BLaER1 (cell line): ENCODE data around the gene CDKAL1.
A peak's percentile ranks its signal among the peaks of the same experiment; 100 is the strongest.

Experiments
- H3K27ac ChIP-seq: shearing (Covaris generic); formaldehyde crosslinking; 2 replicates; pipeline ENCODE4 v1.8.1; 2022
- H3K27me3 ChIP-seq: shearing (Covaris generic); formaldehyde crosslinking; 2 replicates; pipeline ENCODE4 v1.8.1; 2022
- H3K36me3 ChIP-seq: shearing (Covaris generic); formaldehyde crosslinking; 2 replicates; pipeline ENCODE4 v1.8.1; 2022
- H3K4me1 ChIP-seq: shearing (Covaris generic); formaldehyde crosslinking; 2 replicates; pipeline ENCODE4 v1.8.1; 2022
- H3K4me2 ChIP-seq: shearing (Covaris generic); formaldehyde crosslinking; 2 replicates; pipeline ENCODE4 v1.8.1; 2022
- H3K4me3 ChIP-seq: shearing (Covaris generic); formaldehyde crosslinking; 2 replicates; pipeline ENCODE4 v1.8.1; 2022
- H3K9ac ChIP-seq: shearing (Covaris generic); formaldehyde crosslinking; 2 replicates; pipeline ENCODE4 v1.8.1; 2022
- H3K9me3 ChIP-seq: shearing (Covaris generic); formaldehyde crosslinking; 2 replicates; pipeline ENCODE4 v1.8.1; 2022
- H4K20me1 ChIP-seq: shearing (Covaris generic); formaldehyde crosslinking; 2 replicates; pipeline ENCODE4 v1.8.1; 2022
- Cebpa-rat ChIP-seq: shearing (Covaris generic); IDR thresholded peaks from 2 replicates; pipeline ENCODE4 v1.8.1; 2022

Gene CDKAL1

GRCh38 chr6:21142741-21143140 is 608.5 kb downstream of the CDKAL1 start:
- no peak for TF ChIP-seq Cebpa-rat
- Histone ChIP-seq H4K20me1 (no peaks in the 10 kb centered on the region), H3K4me2 (no peak overlapping the region), H3K4me1 (peaks cover 6% of the 10 kb centered on the region), H3K27ac (no peak overlapping the region), H3K27me3 (no peaks in the 10 kb centered on the region), H3K36me3 (no peaks in the 10 kb centered on the region; the same call in 1 of the 2 replicates), H3K9ac (no peak overlapping the region), H3K4me3 (no peak overlapping the region), H3K9me3 (peaks cover 6% of the 10 kb centered on the region; the same call in 1 of the 2 replicates)

GRCh38 chr6:21143645-21144044 is 609.4 kb downstream of the CDKAL1 start:
- Histone ChIP-seq H3K9me3 (peaks cover 6% of the 10 kb centered on the region; the same call in 1 of the 2 replicates), H3K4me2 (no peak overlapping the region), H3K27ac (no peak overlapping the region), H3K9ac (no peak overlapping the region), H3K4me1 (peaks cover 12% of the 10 kb centered on the region), H3K36me3 (no peaks in the 10 kb centered on the region; the same call in 1 of the 2 replicates), H3K27me3 (no peaks in the 10 kb centered on the region), H4K20me1 (no peaks in the 10 kb centered on the region), H3K4me3 (no peak overlapping the region)
- no peak for TF ChIP-seq Cebpa-rat

DNA sequence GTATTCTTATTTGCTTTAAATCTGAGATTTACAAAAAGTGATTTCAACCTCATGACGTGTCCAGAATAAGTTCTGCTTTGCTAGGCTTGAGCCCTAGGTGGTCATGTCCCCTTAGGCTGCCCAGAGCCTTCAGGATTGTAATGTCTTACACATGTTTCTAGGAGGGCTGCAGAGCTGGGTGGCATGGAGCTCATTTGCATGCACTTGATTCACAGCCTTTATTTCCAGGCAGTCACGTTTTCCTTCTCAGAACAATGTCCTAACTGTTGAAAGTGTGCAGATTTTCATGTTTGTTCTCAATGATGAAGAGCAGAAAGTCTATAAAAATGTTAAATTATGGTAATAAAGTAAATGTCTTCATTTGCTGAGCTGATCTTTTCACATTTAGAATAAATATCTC is 610.7 kb downstream of the CDKAL1 start:
- no peak overlapping the region for H3K4me2 ChIP-seq
- H3K36me3 ChIP-seq: no peaks in the 10 kb centered on the region; the same call in 1 of the 2 replicates
- H4K20me1 ChIP-seq: no peaks in the 10 kb centered on the region
- no peak for TF ChIP-seq Cebpa-rat
- peaks cover 6% of the 10 kb centered on the region; the same call in 1 of the 2 replicates for H3K9me3 ChIP-seq
- no peaks in the 10 kb centered on the region for H3K27me3 ChIP-seq
- no peak overlapping the region for H3K4me3 ChIP-seq
- H3K4me1 ChIP-seq: peaks cover 12% of the 10 kb centered on the region
- H3K9ac ChIP-seq: no peak overlapping the region
- H3K27ac ChIP-seq: no peak overlapping the region

GRCh38 chr6:21147995-21148394 is 613.7 kb downstream of the CDKAL1 start:
- no peak overlapping the region for H3K9ac ChIP-seq
- H3K4me1 ChIP-seq: peaks cover 12% of the 10 kb centered on the region
- H3K27ac ChIP-seq: no peak overlapping the region
- H3K4me2 ChIP-seq: peak overlapping the region; percentile 39
- no peaks in the 10 kb centered on the region for H3K9me3 ChIP-seq
- no peaks in the 10 kb centered on the region for H3K27me3 ChIP-seq
- H3K36me3 ChIP-seq: no peaks in the 10 kb centered on the region
- H4K20me1 ChIP-seq: no peaks in the 10 kb centered on the region
- H3K4me3 ChIP-seq: no peak overlapping the region
- no peak for TF ChIP-seq Cebpa-rat

DNA sequence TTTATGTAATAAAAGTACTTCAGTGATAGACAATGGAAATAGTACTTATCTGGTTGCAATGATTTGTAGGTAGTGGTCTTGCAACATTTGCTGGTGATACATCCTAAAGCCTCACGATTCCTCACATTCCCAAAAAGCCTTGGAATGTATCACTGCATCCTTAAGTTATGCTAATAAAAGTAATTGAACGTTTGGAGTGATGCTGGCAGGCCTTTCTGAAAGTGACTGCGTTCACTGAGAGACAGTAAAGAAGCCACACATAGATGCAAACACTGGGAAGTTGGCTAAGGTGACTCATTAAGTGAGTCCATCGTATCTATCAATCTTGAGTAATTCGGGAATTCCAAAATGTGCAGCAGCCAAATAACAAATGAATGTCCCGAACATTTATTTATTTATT is 615.2 kb downstream of the CDKAL1 start:
- Histone ChIP-seq H3K27ac (no peak overlapping the region), H4K20me1 (no peaks in the 10 kb centered on the region), H3K4me3 (no peak overlapping the region), H3K9me3 (no peaks in the 10 kb centered on the region), H3K4me2 (no peak overlapping the region), H3K27me3 (no peaks in the 10 kb centered on the region), H3K4me1 (peaks cover 12% of the 10 kb centered on the region), H3K36me3 (no peaks in the 10 kb centered on the region), H3K9ac (no peak overlapping the region)
- TF ChIP-seq Cebpa-rat: no peak

GRCh38 chr6:21150667-21151066 is 616.4 kb downstream of the CDKAL1 start:
- no peaks in the 10 kb centered on the region for H3K36me3 ChIP-seq
- H3K4me2 ChIP-seq: no peak overlapping the region
- no peak overlapping the region for H3K4me3 ChIP-seq
- TF ChIP-seq Cebpa-rat: no peak
- no peaks in the 10 kb centered on the region for H4K20me1 ChIP-seq
- no peak overlapping the region for H3K9ac ChIP-seq
- H3K27ac ChIP-seq: no peak overlapping the region
- H3K9me3 ChIP-seq: no peaks in the 10 kb centered on the region
- no peaks in the 10 kb centered on the region for H3K27me3 ChIP-seq
- H3K4me1 ChIP-seq: peaks cover 12% of the 10 kb centered on the region

DNA sequence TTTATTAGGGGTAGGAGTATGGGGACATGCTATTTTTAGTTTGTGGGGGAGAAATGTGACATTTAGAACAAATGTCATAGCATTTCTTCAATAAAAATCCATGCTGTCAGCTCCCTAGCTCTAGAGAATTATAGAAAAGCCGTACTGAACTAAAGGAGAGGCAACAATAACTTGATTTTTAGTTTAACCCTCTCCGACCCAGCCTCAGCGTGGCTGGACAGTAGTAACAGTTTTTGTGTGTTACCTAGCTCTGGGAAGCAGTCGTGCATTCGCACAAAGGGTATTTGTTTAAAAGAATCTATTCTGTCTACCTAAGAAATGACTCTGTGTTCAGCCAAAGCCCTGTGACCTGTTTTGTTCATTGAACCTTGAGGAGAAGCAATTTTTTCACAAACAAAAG is 616.9 kb downstream of the CDKAL1 start:
- no peaks in the 10 kb centered on the region for H4K20me1 ChIP-seq
- H3K9me3 ChIP-seq: no peaks in the 10 kb centered on the region
- H3K9ac ChIP-seq: no peak overlapping the region
- peaks cover 12% of the 10 kb centered on the region for H3K4me1 ChIP-seq
- H3K27me3 ChIP-seq: no peaks in the 10 kb centered on the region
- H3K36me3 ChIP-seq: no peaks in the 10 kb centered on the region
- H3K27ac ChIP-seq: no peak overlapping the region
- H3K4me2 ChIP-seq: no peak overlapping the region
- no peak overlapping the region for H3K4me3 ChIP-seq
- TF ChIP-seq Cebpa-rat: no peak

DNA sequence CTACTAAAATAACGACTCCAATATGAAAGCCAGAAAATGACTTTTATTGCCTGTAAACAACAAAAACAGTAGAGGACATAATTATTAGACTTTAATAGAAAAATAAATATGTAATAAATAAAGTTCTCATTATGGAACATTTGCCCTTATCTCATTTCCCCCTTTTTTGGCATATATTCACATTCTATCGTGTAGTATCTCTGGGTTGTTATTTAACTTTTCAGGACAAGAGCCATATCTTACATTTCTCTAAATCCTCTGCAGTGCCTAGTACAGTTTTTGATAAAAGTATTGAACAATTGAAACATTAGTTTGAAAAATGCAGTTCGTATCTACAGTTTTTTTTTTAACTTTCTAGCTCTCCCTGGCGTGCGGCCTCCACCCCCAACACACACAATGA is 617.3 kb downstream of the CDKAL1 start:
- H3K4me3 ChIP-seq: no peak overlapping the region
- H3K4me1 ChIP-seq: peaks cover 12% of the 10 kb centered on the region
- no peaks in the 10 kb centered on the region for H3K9me3 ChIP-seq
- no peaks in the 10 kb centered on the region for H3K36me3 ChIP-seq
- H3K27me3 ChIP-seq: no peaks in the 10 kb centered on the region
- TF ChIP-seq Cebpa-rat: no peak
- no peak overlapping the region for H3K9ac ChIP-seq
- H3K4me2 ChIP-seq: no peak overlapping the region
- H4K20me1 ChIP-seq: no peaks in the 10 kb centered on the region
- H3K27ac ChIP-seq: no peak overlapping the region

DNA sequence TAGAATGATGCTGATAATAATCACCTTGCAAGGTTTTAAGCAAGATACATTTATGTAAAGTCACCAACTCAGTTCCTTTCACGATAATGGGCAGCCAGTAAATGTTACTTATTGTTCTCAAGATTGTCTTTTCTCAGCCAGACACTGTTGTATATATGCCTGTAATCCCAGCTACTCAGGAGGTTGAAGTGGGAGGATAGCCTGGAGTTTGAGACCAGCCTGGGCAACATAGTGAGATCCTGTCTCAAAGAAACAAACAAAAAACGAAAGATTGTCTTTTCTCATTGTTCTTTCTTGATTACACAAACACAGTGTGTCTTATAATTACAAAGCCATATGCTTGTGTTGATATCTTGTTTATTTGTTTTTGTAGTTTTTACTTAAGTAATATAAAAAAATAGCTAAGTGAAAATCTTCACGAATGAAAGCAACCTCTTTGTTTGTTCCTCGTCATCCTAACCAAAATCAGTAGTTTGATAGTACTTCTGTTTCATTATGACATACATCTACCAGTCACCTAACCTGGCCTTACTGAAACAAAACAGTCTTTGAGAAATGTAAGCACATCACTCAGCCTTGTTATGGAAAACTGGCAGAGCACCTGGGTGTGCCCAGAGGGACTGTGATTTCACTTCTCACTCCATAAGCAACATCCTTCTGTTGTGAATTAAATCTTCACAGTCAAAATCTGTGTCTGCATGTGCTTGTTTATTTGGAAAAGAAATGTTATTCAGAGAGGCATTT is 623.1 kb downstream of the CDKAL1 start:
- Histone ChIP-seq H3K27ac (no peak overlapping the region), H3K9ac (no peak overlapping the region), H3K36me3 (no peaks in the 10 kb centered on the region), H3K4me2 (no peak overlapping the region), H3K9me3 (no peaks in the 10 kb centered on the region), H3K4me1 (no peaks in the 10 kb centered on the region), H3K4me3 (no peak overlapping the region), H3K27me3 (no peaks in the 10 kb centered on the region), H4K20me1 (no peaks in the 10 kb centered on the region)
- TF ChIP-seq Cebpa-rat: no peak

DNA sequence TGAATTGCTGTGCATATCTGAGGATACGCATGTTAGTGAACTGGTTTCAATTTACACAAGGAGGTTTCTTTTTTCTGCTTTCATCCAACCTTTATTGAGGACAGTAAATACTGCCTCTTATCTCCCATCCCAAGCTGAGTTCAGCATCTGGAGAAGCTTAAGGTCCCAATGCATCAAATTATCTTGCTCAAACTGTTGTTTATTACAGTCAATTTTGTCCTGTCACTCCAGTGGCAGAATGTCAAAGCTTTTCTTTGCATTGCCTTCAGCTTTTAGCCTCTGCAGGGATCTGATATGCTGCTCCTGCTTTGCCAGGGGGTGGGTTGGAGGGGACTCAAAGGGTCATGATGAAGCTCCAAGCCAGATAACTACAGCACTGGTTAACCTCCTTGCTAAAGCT is 623.9 kb downstream of the CDKAL1 start:
- Histone ChIP-seq H3K4me1 (no peaks in the 10 kb centered on the region), H3K27me3 (no peaks in the 10 kb centered on the region), H3K4me3 (no peak overlapping the region), H3K4me2 (no peak overlapping the region), H3K36me3 (0 out of 2 replicates have a peak, but pooled peaks cover 3% of the 10 kb centered on the region), H3K27ac (no peak overlapping the region), H3K9ac (no peak overlapping the region), H4K20me1 (no peaks in the 10 kb centered on the region), H3K9me3 (no peaks in the 10 kb centered on the region)
- no peak for TF ChIP-seq Cebpa-rat
